HL-60 (cell line): Measurements from ENCODE around the gene GPR39.

Source experiments
- CTCF ChIP-seq: IDR thresholded peaks from one replicate; pipeline ENCODE4 v1.5.1; 2011; ENCODE audit warnings: low read length, control low read depth, inconsistent platforms; ENCODE audit not compliant: insufficient read depth
- POLR2AphosphoS5 ChIP-seq: IDR thresholded peaks from 2 replicates; pipeline ENCODE4 v1.6.1; 2012; ENCODE audit warnings: low read depth

GRCh38 chr2:132620115-132620514 is 203.5 kb downstream of the GPR39 start:
- TF ChIP-seq POLR2AphosphoS5 (no peak), CTCF (no peak)
